Measurements from ENCODE around the gene BLM. TPM values are rescaled to one million over a fixed set of nuclear protein-coding genes. Genes with fewer than 3 reads are reported as not detected.

BLM gene
- total and polyA plus RNA-seq, 2 of the 4 experiments (the other 2 are of a cell fraction): 2.5 to 6.5 TPM

DNA sequence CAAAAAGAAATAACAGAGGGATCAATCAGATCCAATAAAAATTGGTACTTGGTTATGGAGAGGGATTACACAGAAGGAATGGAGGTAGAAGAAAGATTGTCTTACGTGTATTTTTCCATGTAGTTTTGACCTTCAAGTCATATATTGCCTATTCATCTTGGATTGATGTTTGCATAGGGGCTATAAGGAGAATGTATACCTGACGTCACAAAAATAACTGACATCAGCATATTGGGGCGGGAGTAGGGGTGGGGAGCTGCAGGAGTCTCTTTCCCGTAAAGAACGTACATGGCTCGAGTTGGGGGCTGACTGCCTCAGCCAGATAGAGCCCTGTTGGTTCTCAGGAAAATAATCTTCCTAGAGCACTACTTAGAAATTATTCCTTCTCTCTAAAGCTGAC is 145.3 kb downstream of the BLM start:
- intact Hi-C loops (cut with micrococcal nuclease) (no loop called here), dilution Hi-C loops (cut with HindIII; ENCODE audit: low sequenced_read_pairs, unreplicated experiment) (no loop called here), in situ Hi-C loops (cut with MboI; ENCODE audit: low sequenced_read_pairs) (no loop called here)
- Histone ChIP-seq H3K4me1 (ENCODE audit: control insufficient read depth, insufficient read depth, low read length) (peaks cover 6% of the 10 kb centered on the region), H4K8ac (ENCODE audit: low read depth in 2 of 2, low read length in 2 of 2) (no peak overlapping the region), H3K18ac (ENCODE audit: low read depth, low read length) (no peak overlapping the region), H2BK120ac (ENCODE audit: low read depth, low read length) (no peak overlapping the region), H2BK15ac (ENCODE audit: low read depth, low read length) (no peak overlapping the region), H3K4me2 (ENCODE audit: low read depth, low read length) (no peak overlapping the region), H3K14ac (replicated peaks; ENCODE audit: low read depth, low read length) (no peak overlapping the region), H3K9ac (ENCODE audit: low read depth, low read length) (no peak overlapping the region), H4K5ac (ENCODE audit: low read depth, low read length) (no peak overlapping the region), H3K56ac (ENCODE audit: extremely low read depth, insufficient read depth, low read length) (no peak overlapping the region), H2AFZ (replicated peaks; ENCODE audit: low read length, poor library complexity) (no peak overlapping the region), H3K27me3 (ENCODE audit: control insufficient read depth, insufficient read depth, low read length) (no peaks in the 10 kb centered on the region; the same call in 1 of the 2 replicates), H2BK20ac (ENCODE audit: low read depth, low read length) (no peak overlapping the region), H3K23ac (ENCODE audit: low read depth, low read length) (no peak overlapping the region), H3K9me3 (ENCODE audit: control insufficient read depth, insufficient read depth, low read length) (no peaks in the 10 kb centered on the region), H4K20me1 (ENCODE audit: insufficient read depth, low read length) (no peaks in the 10 kb centered on the region), H3K9me1 (ENCODE audit: insufficient read depth, low read length) (peaks cover 3% of the 10 kb centered on the region; the same call in 1 of the 2 replicates), H2AK9ac (replicated peaks; ENCODE audit: low read depth, low read length, poor library complexity) (no peak overlapping the region), H4K91ac (ENCODE audit: insufficient read depth, low read depth, low read length) (no peak overlapping the region), H2BK5ac (ENCODE audit: low read depth, low read length, poor library complexity, severe bottlenecking) (no peak overlapping the region), H3K4ac (ENCODE audit: low read depth, low read length) (no peak overlapping the region), H3K27ac (ENCODE audit: insufficient read depth, low read length) (no peak overlapping the region), H3K79me1 (ENCODE audit: low read depth in 1 of 2, low read length in 2 of 2) (no peaks in the 10 kb centered on the region), H2AK5ac (ENCODE audit: low read depth, low read length) (no peak overlapping the region), H3K36me3 (ENCODE audit: control insufficient read depth, insufficient read depth, low read length) (no peaks in the 10 kb centered on the region), H3K4me3 (ENCODE audit: insufficient read depth, low read depth, low read length) (no peak overlapping the region)
- no TSS peak for BruUV-seq (replicated peaks)
- ChIA-PET CTCF (no interaction called here), POLR2A (ENCODE audit: unreplicated experiment) (no interaction called here)
- DNase-seq: no peak
- TF ChIP-seq MAFK (IDR thresholded peaks at IDR 0.05; ENCODE audit: low read depth, low read length): peak; percentile 41
- TF ChIP-seq, protein P1, sequence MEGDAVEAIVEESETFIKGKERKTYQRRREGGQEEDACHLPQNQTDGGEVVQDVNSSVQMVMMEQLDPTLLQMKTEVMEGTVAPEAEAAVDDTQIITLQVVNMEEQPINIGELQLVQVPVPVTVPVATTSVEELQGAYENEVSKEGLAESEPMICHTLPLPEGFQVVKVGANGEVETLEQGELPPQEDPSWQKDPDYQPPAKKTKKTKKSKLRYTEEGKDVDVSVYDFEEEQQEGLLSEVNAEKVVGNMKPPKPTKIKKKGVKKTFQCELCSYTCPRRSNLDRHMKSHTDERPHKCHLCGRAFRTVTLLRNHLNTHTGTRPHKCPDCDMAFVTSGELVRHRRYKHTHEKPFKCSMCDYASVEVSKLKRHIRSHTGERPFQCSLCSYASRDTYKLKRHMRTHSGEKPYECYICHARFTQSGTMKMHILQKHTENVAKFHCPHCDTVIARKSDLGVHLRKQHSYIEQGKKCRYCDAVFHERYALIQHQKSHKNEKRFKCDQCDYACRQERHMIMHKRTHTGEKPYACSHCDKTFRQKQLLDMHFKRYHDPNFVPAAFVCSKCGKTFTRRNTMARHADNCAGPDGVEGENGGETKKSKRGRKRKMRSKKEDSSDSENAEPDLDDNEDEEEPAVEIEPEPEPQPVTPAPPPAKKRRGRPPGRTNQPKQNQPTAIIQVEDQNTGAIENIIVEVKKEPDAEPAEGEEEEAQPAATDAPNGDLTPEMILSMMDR (conservative IDR thresholded peaks at IDR 0.05; ENCODE audit: low read depth, low read length): no peak
- no CpG with 5 or more reads among the region's 6 CpGs for WGBS, 2 experiments (ENCODE audit: extremely low coverage in 2 of 2, insufficient read length in 1 of 2)
- no peak for ATAC-seq (ENCODE audit: low read depth)
